ENCODE measurements around the gene ABI1. TPM values are rescaled to one million over a fixed set of nuclear protein-coding genes. Genes with fewer than 3 reads are reported as not detected.
A peak's percentile ranks its signal among the peaks of the same experiment; 100 is the strongest.

The ABI1 gene
- total and polyA plus RNA-seq, 2 of the 13 experiments (the other 11 are each of a cell fraction or from before 2014, with no cell fraction given), result 20.9 to 22.9 TPM

DNA sequence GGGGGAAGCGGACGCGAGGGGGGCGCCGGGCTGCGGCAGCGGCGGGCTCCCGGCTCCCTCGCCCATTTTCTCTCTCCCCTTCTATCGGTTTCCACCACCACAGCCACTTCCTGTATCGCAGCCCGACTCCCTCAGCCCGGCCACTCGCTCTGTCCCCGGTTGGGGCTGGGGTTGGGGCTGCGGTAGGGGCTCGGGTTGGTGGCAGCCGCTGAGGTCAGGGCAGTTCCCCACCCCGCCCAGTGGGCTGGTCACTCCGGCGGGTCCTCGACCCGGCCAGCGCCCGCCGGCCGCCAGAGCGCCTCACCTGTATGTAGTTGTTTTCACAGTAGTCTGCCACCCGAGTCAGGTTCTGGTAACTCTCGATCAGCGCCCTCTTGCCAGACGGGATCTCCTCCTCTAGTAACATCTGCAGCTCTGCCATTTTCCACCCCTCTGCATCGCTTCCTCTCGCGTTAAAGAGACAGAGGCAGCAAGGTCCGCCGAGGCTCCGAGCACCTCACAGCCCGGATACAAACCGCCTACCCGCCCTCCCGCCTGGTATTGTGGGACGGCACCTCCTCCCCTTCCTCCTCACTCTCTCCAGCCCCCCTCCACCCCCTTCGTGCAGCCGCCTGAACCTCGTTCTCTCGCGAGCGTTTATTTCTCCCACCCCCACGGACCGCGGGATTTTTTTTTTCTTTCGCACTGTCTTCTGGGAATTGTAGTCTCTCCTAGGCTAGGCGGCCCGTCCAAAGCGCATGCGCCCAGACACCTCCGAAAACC lies at the start of gene ABI1 (continued):
- no peak for TF ChIP-seq HNF1A (IDR thresholded peaks at IDR 0.05; ENCODE audit: low read depth)
- no peak; the same call in 1 of the 2 replicates for TF ChIP-seq HNF1A (CRISPR knock-in tag; IDR thresholded peaks at IDR 0.05; ENCODE audit: borderline replicate concordance)
- no peak for TF ChIP-seq TMF1 (CRISPR knock-in tag; IDR thresholded peaks at IDR 0.05; ENCODE audit: low read depth)
- no peak for TF ChIP-seq SNAI1 (CRISPR knock-in tag; IDR thresholded peaks at IDR 0.05; ENCODE audit: borderline replicate concordance)
- TF ChIP-seq ARHGAP35 (CRISPR knock-in tag; IDR thresholded peaks at IDR 0.05; ENCODE audit: borderline replicate concordance), result no peak
- peak; percentile 82 for TF ChIP-seq SPEN (CRISPR knock-in tag; IDR thresholded peaks at IDR 0.05; ENCODE audit: low read depth)
- no peak for TF ChIP-seq PTBP1 (IDR thresholded peaks at IDR 0.05; ENCODE audit: low read depth, low read length, poor library complexity, severe bottlenecking)
- TF ChIP-seq GATAD2A (CRISPR knock-in tag; IDR thresholded peaks at IDR 0.05), result no peak; the same call in 1 of the 2 replicates
- no peak for TF ChIP-seq BHLHE40 (IDR thresholded peaks at IDR 0.05; ENCODE audit: low read length)
- TF ChIP-seq ZNF501 (CRISPR knock-in tag; IDR thresholded peaks at IDR 0.05), result no peak; the same call in 1 of the 2 replicates
- TF ChIP-seq ZNF251 (CRISPR knock-in tag; IDR thresholded peaks at IDR 0.05), result no peak
- TF ChIP-seq HHEX (CRISPR knock-in tag; IDR thresholded peaks at IDR 0.05), result no peak
- TF ChIP-seq ATF2 (CRISPR knock-in tag; IDR thresholded peaks at IDR 0.05), result no peak
- TF ChIP-seq PRPF4 (IDR thresholded peaks at IDR 0.05; ENCODE audit: low read depth, low read length, poor library complexity, severe bottlenecking), result no peak
- no peak for TF ChIP-seq ZNF30 (CRISPR knock-in tag; IDR thresholded peaks at IDR 0.05)
- peak; percentile 46 for TF ChIP-seq TEAD3 (CRISPR knock-in tag; optimal IDR thresholded peaks at IDR 0.05; ENCODE audit: borderline replicate concordance)
- TF ChIP-seq GPBP1L1 (CRISPR knock-in tag; IDR thresholded peaks at IDR 0.05), result no peak
- TF ChIP-seq RARA (CRISPR knock-in tag; IDR thresholded peaks at IDR 0.05), result peak; percentile 26; the same call in 1 of the 2 replicates
- TF ChIP-seq KMT2B (CRISPR knock-in tag; IDR thresholded peaks at IDR 0.05), result peak; percentile 61
- no peak for TF ChIP-seq ZMAT5 (CRISPR knock-in tag; IDR thresholded peaks at IDR 0.05; ENCODE audit: borderline replicate concordance, low read depth)
